MCF 10A (cell line): ENCODE data around the gene WDR5B. TPM values are rescaled to one million over a fixed set of nuclear protein-coding genes. Genes with fewer than 3 reads are reported as not detected.

ENCODE experiments used
- BruUV-seq: library from RNA; stranded (reverse); fragments of 400-500 nt; replicated peaks from 2 replicates; lab custom pipeline; 2021; lab: Mats Ljungman, UMichigan
- CTCF ChIA-PET: fragments of 300-600 bp; sonication (Branson Sonifier 250); formaldehyde crosslinking; extraction: SDS; loops from one replicate; lab custom pipeline; 2021; ENCODE audit warnings: antibody characterized with exemption, inconsistent platforms; lab: Yijun Ruan, JAX
- POLR2A ChIA-PET: fragments of 300-600, 350-650 bp; sonication (Branson Sonifier 250); formaldehyde crosslinking; extraction: SDS; loops from one replicate; lab custom pipeline; 2020; ENCODE audit warnings: antibody characterized with exemption, inconsistent platforms; lab: Yijun Ruan, JAX
- DNase-seq: peaks from one replicate; pipeline ENCODE4 v3.0.0-alpha.2; 2018; ENCODE audit not compliant: unreplicated experiment
- H3K27ac Mint-ChIP-seq: one replicate; pipeline ENCODE4 v1.8.0; 2022; ENCODE audit warnings: mild to moderate bottlenecking, low read depth, mixed read lengths; ENCODE audit not compliant: unreplicated experiment
- H3K27me3 Mint-ChIP-seq: one replicate; pipeline ENCODE4 v1.8.0; 2022; ENCODE audit warnings: mixed read lengths; ENCODE audit not compliant: insufficient read depth, unreplicated experiment
- H3K36me3 Mint-ChIP-seq: one replicate; pipeline ENCODE4 v1.8.0; 2022; ENCODE audit warnings: mild to moderate bottlenecking, moderate library complexity, mixed read lengths; ENCODE audit not compliant: insufficient read depth, unreplicated experiment
- H3K4me1 Mint-ChIP-seq: one replicate; pipeline ENCODE4 v1.8.0; 2022; ENCODE audit warnings: mixed read lengths; ENCODE audit not compliant: insufficient read depth, unreplicated experiment
- H3K4me3 Mint-ChIP-seq: one replicate; pipeline ENCODE4 v1.8.0; 2022; ENCODE audit warnings: mild to moderate bottlenecking, moderate library complexity, mixed read lengths; ENCODE audit not compliant: unreplicated experiment
- H3K9me3 Mint-ChIP-seq: one replicate; pipeline ENCODE4 v1.8.0; 2022; ENCODE audit warnings: mixed read lengths; ENCODE audit not compliant: unreplicated experiment
- CTCF ChIP-seq: fragments of 200-600 bp; IDR thresholded peaks from one replicate; pipeline ENCODE4 v1.8.0; 2022; ENCODE audit warnings: antibody characterized with exemption, mild to moderate bottlenecking; ENCODE audit not compliant: unreplicated experiment
- intact Hi-C: fragments of 100-400 bp; cut with micrococcal nuclease; formaldehyde crosslinking; loops from 2 replicates; pipeline ENCODE4 v1.14.1; 2022
- total RNA-seq: library from RNA; stranded (reverse); gene quantifications from 2 replicates; pipeline ENCODE4 v1.2.3, GENCODE V29; 2022

WDR5B gene
- total RNA-seq, 1 experiment from 2014 or later, result 10.0 TPM

- Mint-ChIP-seq H3K9me3 (no peaks in the 10 kb centered on the region), H3K4me3 (no peak overlapping the region), H3K27me3 (no peaks in the 10 kb centered on the region), H3K27ac (no peak overlapping the region), H3K36me3 (no peaks in the 10 kb centered on the region), H3K4me1 (peaks cover 21% of the 10 kb centered on the region)
- no peak for DNase-seq
- intact Hi-C loops, result no loop called here
- no TSS peak for BruUV-seq
- ChIA-PET CTCF (no interaction called here), POLR2A (interaction anchor here (0.7 to 1.2 kb wide), 3 partner anchors 12 to 19 kb away, joined by 3 read pairs; partner anchors contain the start of genes FAM162A and WDR5B)
- no peak for TF ChIP-seq CTCF
Measured at GRCh38 chr3:122397201-122397600, 18.7 kb downstream of the WDR5B start.

- BruUV-seq, result no TSS peak
- CTCF ChIA-PET, result interaction anchor here (0.7 to 1.2 kb wide), 2 partner anchors 19 to 90 kb away, joined by 3 to 4 read pairs; partner anchors contain the start of gene WDR5B
- Mint-ChIP-seq H3K9me3 (no peaks in the 10 kb centered on the region), H3K27ac (no peak overlapping the region), H3K4me1 (peaks cover 21% of the 10 kb centered on the region), H3K27me3 (no peaks in the 10 kb centered on the region), H3K36me3 (no peaks in the 10 kb centered on the region), H3K4me3 (no peak overlapping the region)
- intact Hi-C loops, result no loop called here
- TF ChIP-seq CTCF, result no peak
- no peak for DNase-seq
- POLR2A ChIA-PET, result interaction anchor here (1.0 to 1.8 kb wide), 4 partner anchors 9 to 19 kb away, joined by 3 to 10 read pairs (median 5); partner anchors contain the start of genes FAM162A, MIX23 and WDR5B
Measured at GRCh38 chr3:122396511-122396910, 19.4 kb downstream of the WDR5B start.

GRCh38 chr3:122395582-122395981, 20.3 kb downstream of the WDR5B start:
- Mint-ChIP-seq H3K4me3 (no peak overlapping the region), H3K9me3 (no peaks in the 10 kb centered on the region), H3K27me3 (no peaks in the 10 kb centered on the region), H3K4me1 (peaks cover 21% of the 10 kb centered on the region), H3K27ac (no peak overlapping the region), H3K36me3 (no peaks in the 10 kb centered on the region)
- BruUV-seq, result no TSS peak
- no peak for DNase-seq
- intact Hi-C loops, result no loop called here
- TF ChIP-seq CTCF, result no peak
- CTCF ChIA-PET, result interaction anchor here (0.7 to 1.2 kb wide), 3 partner anchors 12 to 89 kb away, joined by 3 to 4 read pairs (median 4); partner anchors contain the start of gene WDR5B
- POLR2A ChIA-PET, result interaction anchor here (1.0 to 1.8 kb wide), 4 partner anchors 10 to 20 kb away, joined by 3 to 10 read pairs (median 5); partner anchors contain the start of genes FAM162A, MIX23 and WDR5B

GRCh38 chr3:122394173-122394572, 21.7 kb downstream of the WDR5B start:
- no peaks in the 10 kb centered on the region for H3K9me3 Mint-ChIP-seq
- no TSS peak for BruUV-seq
- ChIA-PET POLR2A (interaction anchor here (1.4 to 6.4 kb wide), 5 partner anchors 11 to 286 kb away, joined by 4 to 68 read pairs (median 9); partner anchors contain the start of genes FAM162A, MIX23, PARP14 and WDR5B), CTCF (interaction anchor here (0.6 to 2.4 kb wide), 14 partner anchors 8 to 330 kb away, joined by 3 to 23 read pairs (median 6); partner anchors contain the start of genes FAM162A, MIX23 and WDR5B)
- intact Hi-C loops, result loop anchor here (1.0 to 5.0 kb wide), 2 partner anchors 168 to 634 kb away; partner anchors contain the start of genes DTX3L and PARP9
- H3K27me3 Mint-ChIP-seq, result no peaks in the 10 kb centered on the region
- DNase-seq, result no peak
- no peak for TF ChIP-seq CTCF
- no peak overlapping the region for H3K4me3 Mint-ChIP-seq
- H3K36me3 Mint-ChIP-seq, result no peaks in the 10 kb centered on the region
- H3K27ac Mint-ChIP-seq, result peak overlapping the region; percentile 89
- H3K4me1 Mint-ChIP-seq, result peaks cover 21% of the 10 kb centered on the region
